KMS-11 (cell line): Measurements from ENCODE around the gene DGCR2.
"Not testable (repeated sequence)": the region's sequence is repeated elsewhere in the genome, so short reads cannot be mapped to it uniquely, and the experiment has no call there.

Experiments used
- H2AFZ ChIP-seq: fragments of 200-600 bp; sonication (generic); 2 replicates; pipeline ENCODE4 v1.6.1; 2016; ENCODE audit warnings: antibody characterized with exemption, mixed run types, low read depth
- H3K27ac ChIP-seq: fragments of 200-600 bp; sonication (generic); 2 replicates; pipeline ENCODE4 v1.6.1; 2016; ENCODE audit warnings: mild to moderate bottlenecking, mixed run types
- H3K27me3 ChIP-seq: fragments of 200-600 bp; sonication (generic); 2 replicates; pipeline ENCODE4 v1.6.1; 2017; ENCODE audit warnings: mild to moderate bottlenecking, low read depth, mixed run types, moderate library complexity; ENCODE audit not compliant: insufficient read depth
- H3K36me3 ChIP-seq: fragments of 200-600 bp; sonication (generic); 2 replicates; pipeline ENCODE4 v1.6.1; 2017; ENCODE audit warnings: mild to moderate bottlenecking, mixed run types; ENCODE audit not compliant: insufficient read depth
- H3K4me1 ChIP-seq: fragments of 200-600 bp; sonication (generic); 2 replicates; pipeline ENCODE4 v1.6.1; 2016; ENCODE audit warnings: mild to moderate bottlenecking, low read depth, mixed run types; ENCODE audit not compliant: poor library complexity, severe bottlenecking
- H3K4me2 ChIP-seq: fragments of 200-600 bp; sonication (generic); 2 replicates; pipeline ENCODE4 v1.7.0; 2016; ENCODE audit warnings: mild to moderate bottlenecking, mixed run types
- H3K4me3 ChIP-seq: fragments of 200-600 bp; sonication (generic); IDR thresholded peaks from 2 replicates; pipeline ENCODE4 v1.6.1; 2017; ENCODE audit warnings: low read depth, low read length, mixed read lengths; ENCODE audit not compliant: insufficient read depth
- H3K79me2 ChIP-seq: fragments of 200-600 bp; sonication (generic); 2 replicates; pipeline ENCODE4 v1.6.1; 2016; ENCODE audit warnings: low read depth, mixed run types; ENCODE audit not compliant: insufficient read depth
- H3K9ac ChIP-seq: fragments of 200-600 bp; sonication (generic); 2 replicates; pipeline ENCODE4 v1.6.1; 2016; ENCODE audit warnings: mild to moderate bottlenecking, mixed run types
- H4K20me1 ChIP-seq: fragments of 200-600 bp; sonication (generic); 2 replicates; pipeline ENCODE4 v1.6.1; 2016; ENCODE audit warnings: mild to moderate bottlenecking, mixed run types; ENCODE audit not compliant: insufficient read depth
- TF ChIP-seq, protein P1 (sequence below): fragments of 200-600 bp; sonication (generic); conservative IDR thresholded peaks from 2 replicates; pipeline ENCODE4 v1.6.1; 2017; ENCODE audit warnings: low read depth, mild to moderate bottlenecking, antibody characterized with exemption, low read length, moderate library complexity, mixed read lengths

Gene DGCR2

DNA sequence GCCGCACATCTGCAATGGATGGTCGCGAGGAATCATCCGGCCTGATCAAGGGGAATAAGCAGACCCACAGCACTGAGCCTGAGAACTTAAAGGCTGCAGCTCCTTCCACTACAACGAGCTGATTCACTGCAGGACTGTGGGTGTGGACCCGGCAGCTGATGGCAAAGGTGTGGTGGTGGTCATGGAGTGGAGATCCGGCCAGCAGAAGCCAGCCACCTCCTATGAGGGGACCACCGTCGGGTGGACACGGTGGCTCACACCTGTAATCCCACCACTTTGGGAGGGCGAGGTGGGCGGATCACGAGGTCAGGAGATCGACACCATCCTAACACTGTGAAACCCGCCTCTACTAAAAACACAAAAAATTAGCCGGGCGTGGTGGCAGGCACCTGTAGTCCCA, 66.4 kb downstream of the DGCR2 start:
- no peak overlapping the region for H2AFZ ChIP-seq
- no peaks in the 10 kb centered on the region for H3K36me3 ChIP-seq
- H3K27me3 ChIP-seq, result no peaks in the 10 kb centered on the region
- H3K9ac ChIP-seq, result no peak overlapping the region
- no peaks in the 10 kb centered on the region for H3K4me1 ChIP-seq
- H3K4me3 ChIP-seq, result no peak overlapping the region
- no peaks in the 10 kb centered on the region for H3K79me2 ChIP-seq
- H4K20me1 ChIP-seq, result no peaks in the 10 kb centered on the region
- TF ChIP-seq, protein P1, sequence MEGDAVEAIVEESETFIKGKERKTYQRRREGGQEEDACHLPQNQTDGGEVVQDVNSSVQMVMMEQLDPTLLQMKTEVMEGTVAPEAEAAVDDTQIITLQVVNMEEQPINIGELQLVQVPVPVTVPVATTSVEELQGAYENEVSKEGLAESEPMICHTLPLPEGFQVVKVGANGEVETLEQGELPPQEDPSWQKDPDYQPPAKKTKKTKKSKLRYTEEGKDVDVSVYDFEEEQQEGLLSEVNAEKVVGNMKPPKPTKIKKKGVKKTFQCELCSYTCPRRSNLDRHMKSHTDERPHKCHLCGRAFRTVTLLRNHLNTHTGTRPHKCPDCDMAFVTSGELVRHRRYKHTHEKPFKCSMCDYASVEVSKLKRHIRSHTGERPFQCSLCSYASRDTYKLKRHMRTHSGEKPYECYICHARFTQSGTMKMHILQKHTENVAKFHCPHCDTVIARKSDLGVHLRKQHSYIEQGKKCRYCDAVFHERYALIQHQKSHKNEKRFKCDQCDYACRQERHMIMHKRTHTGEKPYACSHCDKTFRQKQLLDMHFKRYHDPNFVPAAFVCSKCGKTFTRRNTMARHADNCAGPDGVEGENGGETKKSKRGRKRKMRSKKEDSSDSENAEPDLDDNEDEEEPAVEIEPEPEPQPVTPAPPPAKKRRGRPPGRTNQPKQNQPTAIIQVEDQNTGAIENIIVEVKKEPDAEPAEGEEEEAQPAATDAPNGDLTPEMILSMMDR, result no peak
- H3K4me2 ChIP-seq, result no peak overlapping the region
- H3K27ac ChIP-seq, result no peak overlapping the region

DNA sequence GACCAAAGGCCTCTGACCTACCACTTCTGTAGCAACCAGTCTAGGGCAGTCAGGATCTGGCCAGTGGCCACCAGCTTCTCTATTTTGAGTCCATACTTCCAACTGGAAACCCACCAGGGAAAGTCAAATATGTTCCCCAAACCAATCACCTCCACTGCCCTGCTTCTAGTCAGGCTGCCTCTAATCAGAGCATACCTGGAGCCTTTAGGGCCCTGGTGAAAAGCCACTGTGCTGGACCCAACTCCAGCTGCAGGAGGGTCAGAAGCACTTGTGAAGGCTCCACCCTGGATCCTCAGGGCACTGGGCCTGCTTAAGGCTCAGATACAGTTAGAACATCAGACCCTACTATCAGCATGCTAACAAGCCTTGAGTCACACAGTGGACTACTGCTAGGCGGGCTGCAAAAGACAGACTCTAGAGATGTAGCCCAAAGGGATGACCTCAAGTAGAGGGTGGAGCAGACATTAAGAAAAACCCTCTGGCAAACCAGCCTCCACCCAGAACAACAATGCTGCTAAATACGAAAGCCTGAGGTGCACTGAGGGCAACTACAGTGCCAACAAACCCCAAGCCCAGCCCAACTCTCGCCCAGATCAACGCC, 69.2 kb downstream of the DGCR2 start:
- TF ChIP-seq, protein P1, result no peak
- no peaks in the 10 kb centered on the region for H3K4me1 ChIP-seq
- no peaks in the 10 kb centered on the region for H3K27me3 ChIP-seq
- no peak overlapping the region for H2AFZ ChIP-seq
- H3K36me3 ChIP-seq, result no peaks in the 10 kb centered on the region
- H3K79me2 ChIP-seq, result no peaks in the 10 kb centered on the region
- no peaks in the 10 kb centered on the region for H4K20me1 ChIP-seq
- H3K4me2 ChIP-seq, result no peak overlapping the region
- no peak overlapping the region for H3K4me3 ChIP-seq
- H3K9ac ChIP-seq, result no peak overlapping the region
- H3K27ac ChIP-seq, result no peak overlapping the region

DNA sequence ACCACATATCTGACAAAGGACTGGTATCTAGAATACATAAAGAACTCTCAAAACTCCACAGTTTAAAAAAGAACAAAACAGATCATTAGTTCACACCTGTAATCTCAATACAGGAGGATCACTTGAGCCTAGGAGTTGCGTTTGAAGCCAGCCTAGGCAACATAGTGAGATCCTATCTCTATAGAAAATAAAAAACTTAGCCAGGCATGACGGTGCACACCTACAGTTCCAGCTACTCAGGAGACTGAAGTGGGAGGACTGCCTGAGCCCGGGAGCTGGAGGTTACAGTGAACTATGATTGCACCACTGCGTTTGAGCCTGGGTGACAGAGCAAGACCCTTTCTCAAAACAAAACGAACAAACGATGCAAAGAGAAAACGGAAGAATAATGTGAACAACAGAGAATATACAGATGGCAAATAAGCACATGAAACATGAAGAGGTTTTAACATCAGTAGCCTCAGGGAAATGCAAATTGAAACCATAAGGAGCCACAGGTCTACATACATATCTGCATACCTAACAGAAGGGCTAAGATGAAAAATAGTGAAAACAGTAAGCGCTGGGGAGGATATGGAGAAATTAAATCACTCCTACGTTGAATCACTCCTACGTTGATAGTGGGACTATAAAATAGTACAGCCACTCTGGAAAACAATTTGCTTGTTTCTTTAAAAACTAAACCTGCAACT, 70.7 kb downstream of the DGCR2 start:
- no peak overlapping the region for H3K4me3 ChIP-seq
- no peaks in the 10 kb centered on the region for H3K79me2 ChIP-seq
- H3K27me3 ChIP-seq, result no peaks in the 10 kb centered on the region
- no peak overlapping the region for H3K9ac ChIP-seq
- H3K27ac ChIP-seq, result no peak overlapping the region
- TF ChIP-seq, protein P1, result no peak
- no peaks in the 10 kb centered on the region for H3K4me1 ChIP-seq
- no peak overlapping the region for H2AFZ ChIP-seq
- H4K20me1 ChIP-seq, result no peaks in the 10 kb centered on the region
- H3K36me3 ChIP-seq, result no peaks in the 10 kb centered on the region
- H3K4me2 ChIP-seq, result no peak overlapping the region

DNA sequence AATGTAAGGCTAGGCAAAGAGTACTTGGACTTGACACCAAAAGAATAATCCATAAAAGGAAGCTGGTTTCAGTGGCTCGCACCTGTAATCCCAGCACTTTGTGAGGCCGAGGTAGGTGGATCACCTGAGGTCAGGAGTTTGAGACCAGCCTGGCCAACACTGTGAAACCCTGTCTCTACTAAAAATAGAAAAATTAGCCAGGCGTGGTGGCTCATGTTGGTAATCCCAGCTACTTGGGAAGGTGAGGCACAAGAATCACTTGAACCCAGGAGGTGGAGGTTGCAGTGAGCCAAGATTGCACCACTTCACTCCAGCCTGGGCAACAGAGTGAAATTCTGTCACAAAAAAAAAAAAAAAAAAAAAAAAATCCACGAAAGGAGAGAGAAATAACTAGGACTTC, 71.4 kb downstream of the DGCR2 start:
- not testable (repeated sequence) for H3K79me2 ChIP-seq, H3K9ac ChIP-seq, H3K27ac ChIP-seq, H3K4me3 ChIP-seq, H4K20me1 ChIP-seq, H3K4me1 ChIP-seq, H2AFZ ChIP-seq, H3K27me3 ChIP-seq, H3K36me3 ChIP-seq, H3K4me2 ChIP-seq

DNA sequence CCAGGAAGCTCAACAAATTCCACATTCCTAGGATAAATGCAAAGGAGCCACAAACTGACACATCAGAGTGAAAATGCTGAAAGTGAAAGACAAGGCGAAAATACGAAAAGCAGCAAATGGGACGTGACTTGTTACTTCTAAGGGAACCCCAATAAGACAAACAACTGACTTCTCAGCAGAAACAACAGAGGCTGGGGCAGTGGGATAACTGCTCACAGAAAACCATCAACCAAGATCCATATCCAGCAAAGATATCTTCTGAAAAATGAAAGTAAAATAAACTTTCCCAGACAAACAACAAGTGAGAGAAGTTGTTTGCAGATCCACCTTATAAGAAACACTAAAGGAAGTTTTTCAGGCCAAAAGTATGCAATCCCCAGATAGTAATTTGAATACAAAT, 72.1 kb downstream of the DGCR2 start:
- no peaks in the 10 kb centered on the region for H4K20me1 ChIP-seq
- TF ChIP-seq, protein P1, result no peak
- H3K79me2 ChIP-seq, result no peaks in the 10 kb centered on the region
- H3K9ac ChIP-seq, result no peak overlapping the region
- no peaks in the 10 kb centered on the region for H3K36me3 ChIP-seq
- no peaks in the 10 kb centered on the region for H3K4me1 ChIP-seq
- no peaks in the 10 kb centered on the region for H3K27me3 ChIP-seq
- H3K4me3 ChIP-seq, result no peak overlapping the region
- H3K27ac ChIP-seq, result no peak overlapping the region
- no peak overlapping the region for H3K4me2 ChIP-seq
- no peak overlapping the region for H2AFZ ChIP-seq
